Retinal pigment epithelial cell (primary cell): ENCODE measurements around the gene ACSM2B.

Experiments used
- DNase-seq: peaks from one replicate; pipeline ENCODE4 v3.0.0-alpha.2; 2010; ENCODE audit warnings: low read depth
- H3K4me3 ChIP-seq: 2 replicates; pipeline ENCODE4 v1.5.1; 2011; ENCODE audit warnings: mild to moderate bottlenecking, low read length, control low read depth, moderate library complexity
- CTCF ChIP-seq: conservative IDR thresholded peaks from 2 replicates; pipeline ENCODE4 v1.5.1; 2011; ENCODE audit warnings: low read depth, low read length, control low read depth, inconsistent platforms

ACSM2B gene

GRCh38 chr16:20617271-20617670, 41.1 kb upstream of the ACSM2B start:
- no peak for DNase-seq
- TF ChIP-seq CTCF: no peak
- H3K4me3 ChIP-seq: no peak overlapping the region

- TF ChIP-seq CTCF: no peak
- no peak for DNase-seq
- H3K4me3 ChIP-seq: no peak overlapping the region
Measured at GRCh38 chr16:20614186-20615141, 38.3 kb upstream of the ACSM2B start.

GRCh38 chr16:20613481-20614185, 37.5 kb upstream of the ACSM2B start:
- no peak for TF ChIP-seq CTCF
- no peak overlapping the region for H3K4me3 ChIP-seq
- DNase-seq: no peak

- H3K4me3 ChIP-seq: no peak overlapping the region
- DNase-seq: no peak
- no peak for TF ChIP-seq CTCF
Measured at GRCh38 chr16:20612551-20613480, 36.6 kb upstream of the ACSM2B start.

GRCh38 chr16:20611975-20612481, 35.9 kb upstream of the ACSM2B start:
- TF ChIP-seq CTCF: no peak
- no peak for DNase-seq
- no peak overlapping the region for H3K4me3 ChIP-seq

GRCh38 chr16:20611350-20611902, 35.3 kb upstream of the ACSM2B start:
- no peak for TF ChIP-seq CTCF
- DNase-seq: no peak

More at GRCh38 chr16:20611350-20611902, 35.3 kb upstream of the ACSM2B start:
- H3K4me3 ChIP-seq: no peak overlapping the region
